ENCODE data around the gene KIRREL3. TPM values are rescaled to one million over a fixed set of nuclear protein-coding genes. Genes with fewer than 3 reads are reported as not detected.

KIRREL3 gene
- polyA plus RNA-seq, 1 of the 3 experiments (the other 2 are of a cell fraction) = 3.7 TPM

DNA sequence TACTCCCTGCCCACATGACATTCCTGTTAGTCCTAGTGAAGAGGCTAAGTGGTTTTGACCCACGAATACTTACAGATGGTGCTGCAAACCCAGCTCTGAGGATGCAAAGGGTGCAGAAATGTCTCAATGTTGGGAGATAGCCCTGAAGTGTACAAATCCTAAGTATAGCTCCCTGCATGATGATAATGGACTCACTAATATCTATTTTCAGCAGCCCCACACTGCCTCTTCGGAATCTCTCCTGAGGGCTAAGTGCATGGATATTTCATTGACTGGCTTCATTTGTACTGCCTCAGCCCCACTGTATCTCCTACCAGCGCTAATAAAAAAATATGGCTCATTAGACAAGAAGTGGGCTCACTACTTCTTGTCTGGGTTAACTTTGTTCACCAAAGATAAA, 114.5 kb downstream of the KIRREL3 start:
- no peaks in the 10 kb centered on the region for H3F3A ChIP-seq (replicated peaks; ENCODE audit: insufficient read depth)
- ChIA-PET CTCF (interaction anchor here (1.9 kb wide), 1 partner anchor 104 kb away, joined by 5 read pairs; no protein-coding TSS in a partner anchor), POLR2A (no interaction called here)

GRCh38 chr11:126884594-126884993, 116.0 kb downstream of the KIRREL3 start:
- peaks cover 0 to 4% of the 10 kb centered on the region in 2 experiments for H3K36me3 ChIP-seq (replicated peaks in 1 of 2; ENCODE audit: control insufficient read depth in 1 of 2, insufficient read depth in 2 of 2, low read length in 1 of 2)
- CTCF ChIA-PET = no interaction called here
- no peak for DNase-seq
- H3K79me2 ChIP-seq (ENCODE audit: insufficient read depth) = no peaks in the 10 kb centered on the region
- 70% methylated on average over 5 of the region's 5 CpGs for WGBS (ENCODE audit: low lambda C conversion rate)
- no peaks in the 10 kb centered on the region for H3F3A ChIP-seq (replicated peaks; ENCODE audit: insufficient read depth)
- H4K20me1 ChIP-seq (ENCODE audit: insufficient read depth) = no peaks in the 10 kb centered on the region
- H3K27me3 ChIP-seq (ENCODE audit: insufficient read depth) = no peaks in the 10 kb centered on the region
- H3K9ac ChIP-seq = no peak overlapping the region
- H3K4me3 ChIP-seq (ENCODE audit: low read depth in 2 of 2, low read length in 1 of 2) = no peak overlapping the region
- H3K9me2 ChIP-seq = no peaks in the 10 kb centered on the region
- no peaks in the 10 kb centered on the region for H3K4me1 ChIP-seq (ENCODE audit: control insufficient read depth in 1 of 2, insufficient read depth in 2 of 2, low read depth in 1 of 2, low read length in 1 of 2)
- H3K9me3 ChIP-seq = no peaks in the 10 kb centered on the region
- no peak overlapping the region for H2AFZ ChIP-seq (ENCODE audit: low read depth)
- H3K27ac ChIP-seq (ENCODE audit: low read depth in 2 of 2, low read length in 1 of 2) = no peak overlapping the region
- POLR2A ChIA-PET = no interaction called here
- no peak overlapping the region for H3K4me2 ChIP-seq
- TF ChIP-seq RAD21 (IDR thresholded peaks at IDR 0.05; ENCODE audit: low read length) (no peak), USF2 (IDR thresholded peaks at IDR 0.05; ENCODE audit: borderline replicate concordance, low read depth, low read length) (no peak), IRF3 (IDR thresholded peaks at IDR 0.05; ENCODE audit: low read depth, low read length) (no peak), RFX5 (IDR thresholded peaks at IDR 0.05; ENCODE audit: low read length) (no peak), GABPA (IDR thresholded peaks at IDR 0.05; ENCODE audit: low read depth) (no peak), ELF1 (IDR thresholded peaks at IDR 0.05) (no peak), FOSL2 (IDR thresholded peaks at IDR 0.05; ENCODE audit: borderline replicate concordance, low read depth) (no peak), MAX (IDR thresholded peaks at IDR 0.05; ENCODE audit: low read depth) (no peak), CHD2 (IDR thresholded peaks at IDR 0.05; ENCODE audit: low read length, partially characterized antibody) (no peak), TAF1 (IDR thresholded peaks at IDR 0.05; ENCODE audit: borderline replicate concordance, low read depth, low read length) (no peak), NRF1 (IDR thresholded peaks at IDR 0.05; ENCODE audit: low read depth, low read length) (no peak), EP300 (IDR thresholded peaks at IDR 0.05; ENCODE audit: borderline replicate concordance in 1 of 2, low read depth in 1 of 2, low read length in 1 of 2) (no peak), NFIC (IDR thresholded peaks at IDR 0.05; ENCODE audit: borderline replicate concordance) (no peak), POLR2AphosphoS5 (IDR thresholded peaks at IDR 0.05; ENCODE audit: low read depth, low read length) (no peak)
- TF ChIP-seq, protein P1, sequence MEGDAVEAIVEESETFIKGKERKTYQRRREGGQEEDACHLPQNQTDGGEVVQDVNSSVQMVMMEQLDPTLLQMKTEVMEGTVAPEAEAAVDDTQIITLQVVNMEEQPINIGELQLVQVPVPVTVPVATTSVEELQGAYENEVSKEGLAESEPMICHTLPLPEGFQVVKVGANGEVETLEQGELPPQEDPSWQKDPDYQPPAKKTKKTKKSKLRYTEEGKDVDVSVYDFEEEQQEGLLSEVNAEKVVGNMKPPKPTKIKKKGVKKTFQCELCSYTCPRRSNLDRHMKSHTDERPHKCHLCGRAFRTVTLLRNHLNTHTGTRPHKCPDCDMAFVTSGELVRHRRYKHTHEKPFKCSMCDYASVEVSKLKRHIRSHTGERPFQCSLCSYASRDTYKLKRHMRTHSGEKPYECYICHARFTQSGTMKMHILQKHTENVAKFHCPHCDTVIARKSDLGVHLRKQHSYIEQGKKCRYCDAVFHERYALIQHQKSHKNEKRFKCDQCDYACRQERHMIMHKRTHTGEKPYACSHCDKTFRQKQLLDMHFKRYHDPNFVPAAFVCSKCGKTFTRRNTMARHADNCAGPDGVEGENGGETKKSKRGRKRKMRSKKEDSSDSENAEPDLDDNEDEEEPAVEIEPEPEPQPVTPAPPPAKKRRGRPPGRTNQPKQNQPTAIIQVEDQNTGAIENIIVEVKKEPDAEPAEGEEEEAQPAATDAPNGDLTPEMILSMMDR (IDR thresholded peaks at IDR 0.05) = no peak

More for the DNA sequence above, 114.5 kb downstream of the KIRREL3 start:
- no peak overlapping the region for H3K27ac ChIP-seq (ENCODE audit: low read depth in 2 of 2, low read length in 1 of 2)
- no peaks in the 10 kb centered on the region for H3K79me2 ChIP-seq (ENCODE audit: insufficient read depth)
- H3K36me3 ChIP-seq (replicated peaks in 1 of 2; ENCODE audit: control insufficient read depth in 1 of 2, insufficient read depth in 2 of 2, low read length in 1 of 2) = peaks cover 0 to 4% of the 10 kb centered on the region in 2 experiments
- no peak overlapping the region for H3K9ac ChIP-seq
- no peak overlapping the region for H3K4me3 ChIP-seq (ENCODE audit: low read depth in 2 of 2, low read length in 1 of 2)
- H3K9me3 ChIP-seq = no peaks in the 10 kb centered on the region
- no peak for DNase-seq
- no peaks in the 10 kb centered on the region for H3K4me1 ChIP-seq (ENCODE audit: control insufficient read depth in 1 of 2, insufficient read depth in 2 of 2, low read depth in 1 of 2, low read length in 1 of 2)
- H4K20me1 ChIP-seq (ENCODE audit: insufficient read depth) = no peaks in the 10 kb centered on the region
- TF ChIP-seq RXRA (IDR thresholded peaks at IDR 0.05; ENCODE audit: borderline replicate concordance, low read depth) (no peak), EP300 (IDR thresholded peaks at IDR 0.05; ENCODE audit: borderline replicate concordance in 1 of 2, low read depth in 1 of 2, low read length in 1 of 2) (no peak), TEAD4 (IDR thresholded peaks at IDR 0.05; ENCODE audit: borderline replicate concordance, insufficient read depth) (no peak), RAD21 (IDR thresholded peaks at IDR 0.05; ENCODE audit: low read length) (no peak), POLR2AphosphoS5 (IDR thresholded peaks at IDR 0.05; ENCODE audit: low read depth, low read length) (no peak), NRF1 (IDR thresholded peaks at IDR 0.05; ENCODE audit: low read depth, low read length) (no peak), TCF12 (IDR thresholded peaks at IDR 0.05) (no peak), SIN3A (IDR thresholded peaks at IDR 0.05; ENCODE audit: borderline replicate concordance, low read depth, low read length) (no peak), YY1 (IDR thresholded peaks at IDR 0.05; ENCODE audit: low read depth) (no peak), JUND (IDR thresholded peaks at IDR 0.05) (no peak), RCOR1 (IDR thresholded peaks at IDR 0.05; ENCODE audit: low read length) (no peak), FOXM1 (IDR thresholded peaks at IDR 0.05; ENCODE audit: low read depth) (no peak)
- TF ChIP-seq, protein P2, sequence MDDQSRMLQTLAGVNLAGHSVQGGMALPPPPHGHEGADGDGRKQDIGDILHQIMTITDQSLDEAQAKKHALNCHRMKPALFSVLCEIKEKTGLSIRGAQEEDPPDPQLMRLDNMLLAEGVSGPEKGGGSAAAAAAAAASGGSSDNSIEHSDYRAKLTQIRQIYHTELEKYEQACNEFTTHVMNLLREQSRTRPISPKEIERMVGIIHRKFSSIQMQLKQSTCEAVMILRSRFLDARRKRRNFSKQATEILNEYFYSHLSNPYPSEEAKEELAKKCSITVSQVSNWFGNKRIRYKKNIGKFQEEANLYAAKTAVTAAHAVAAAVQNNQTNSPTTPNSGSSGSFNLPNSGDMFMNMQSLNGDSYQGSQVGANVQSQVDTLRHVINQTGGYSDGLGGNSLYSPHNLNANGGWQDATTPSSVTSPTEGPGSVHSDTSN (IDR thresholded peaks at IDR 0.05) = no peak
- H2AFZ ChIP-seq (ENCODE audit: low read depth) = no peak overlapping the region
- H3K9me2 ChIP-seq = no peaks in the 10 kb centered on the region
- 88% methylated on average over 3 of the region's 3 CpGs for WGBS (ENCODE audit: low lambda C conversion rate)
- no peaks in the 10 kb centered on the region for H3K27me3 ChIP-seq (ENCODE audit: insufficient read depth)
- H3K4me2 ChIP-seq = no peak overlapping the region

All from SK-N-SH (cell line).